Measurements from ENCODE around the gene KCNQ1. TPM values are rescaled to one million over a fixed set of nuclear protein-coding genes. Genes with fewer than 3 reads are reported as not detected.

KCNQ1 gene
- total and polyA plus RNA-seq, 2 of the 13 experiments (the other 11 are each of a cell fraction or from before 2014, with no cell fraction given), result 0.02 to 0.08 TPM

- TF ChIP-seq, protein P1, sequence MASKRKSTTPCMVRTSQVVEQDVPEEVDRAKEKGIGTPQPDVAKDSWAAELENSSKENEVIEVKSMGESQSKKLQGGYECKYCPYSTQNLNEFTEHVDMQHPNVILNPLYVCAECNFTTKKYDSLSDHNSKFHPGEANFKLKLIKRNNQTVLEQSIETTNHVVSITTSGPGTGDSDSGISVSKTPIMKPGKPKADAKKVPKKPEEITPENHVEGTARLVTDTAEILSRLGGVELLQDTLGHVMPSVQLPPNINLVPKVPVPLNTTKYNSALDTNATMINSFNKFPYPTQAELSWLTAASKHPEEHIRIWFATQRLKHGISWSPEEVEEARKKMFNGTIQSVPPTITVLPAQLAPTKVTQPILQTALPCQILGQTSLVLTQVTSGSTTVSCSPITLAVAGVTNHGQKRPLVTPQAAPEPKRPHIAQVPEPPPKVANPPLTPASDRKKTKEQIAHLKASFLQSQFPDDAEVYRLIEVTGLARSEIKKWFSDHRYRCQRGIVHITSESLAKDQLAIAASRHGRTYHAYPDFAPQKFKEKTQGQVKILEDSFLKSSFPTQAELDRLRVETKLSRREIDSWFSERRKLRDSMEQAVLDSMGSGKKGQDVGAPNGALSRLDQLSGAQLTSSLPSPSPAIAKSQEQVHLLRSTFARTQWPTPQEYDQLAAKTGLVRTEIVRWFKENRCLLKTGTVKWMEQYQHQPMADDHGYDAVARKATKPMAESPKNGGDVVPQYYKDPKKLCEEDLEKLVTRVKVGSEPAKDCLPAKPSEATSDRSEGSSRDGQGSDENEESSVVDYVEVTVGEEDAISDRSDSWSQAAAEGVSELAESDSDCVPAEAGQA (IDR thresholded peaks at IDR 0.05; ENCODE audit: low read depth), result no peak
- TF ChIP-seq, protein P1 (CRISPR knock-in tag; IDR thresholded peaks at IDR 0.05; ENCODE audit: borderline replicate concordance), result peak; percentile 62; the same call in 1 of the 2 replicates
- TF ChIP-seq ZNF746 (CRISPR knock-in tag; IDR thresholded peaks at IDR 0.05) (peak; percentile 79; the same call in 1 of the 2 replicates), ZBTB46 (CRISPR knock-in tag; IDR thresholded peaks at IDR 0.05; ENCODE audit: borderline replicate concordance) (no peak), ZNF431 (CRISPR knock-in tag; IDR thresholded peaks at IDR 0.05; ENCODE audit: borderline replicate concordance, low read depth) (no peak), SIX4 (CRISPR knock-in tag; IDR thresholded peaks at IDR 0.05) (no peak), ZNF3 (CRISPR knock-in tag; IDR thresholded peaks at IDR 0.05) (no peak), REXO4 (CRISPR knock-in tag; IDR thresholded peaks at IDR 0.05; ENCODE audit: borderline replicate concordance) (no peak), TMF1 (CRISPR knock-in tag; IDR thresholded peaks at IDR 0.05; ENCODE audit: low read depth) (no peak), CEBPB (IDR thresholded peaks at IDR 0.05; ENCODE audit: borderline replicate concordance, low read depth, low read length) (no peak), ZBTB25 (CRISPR knock-in tag; IDR thresholded peaks at IDR 0.05) (peak; percentile 34; the same call in 1 of the 2 replicates), ZNF367 (CRISPR knock-in tag; IDR thresholded peaks at IDR 0.05; ENCODE audit: borderline replicate concordance) (no peak)
- TF ChIP-seq, protein P2, sequence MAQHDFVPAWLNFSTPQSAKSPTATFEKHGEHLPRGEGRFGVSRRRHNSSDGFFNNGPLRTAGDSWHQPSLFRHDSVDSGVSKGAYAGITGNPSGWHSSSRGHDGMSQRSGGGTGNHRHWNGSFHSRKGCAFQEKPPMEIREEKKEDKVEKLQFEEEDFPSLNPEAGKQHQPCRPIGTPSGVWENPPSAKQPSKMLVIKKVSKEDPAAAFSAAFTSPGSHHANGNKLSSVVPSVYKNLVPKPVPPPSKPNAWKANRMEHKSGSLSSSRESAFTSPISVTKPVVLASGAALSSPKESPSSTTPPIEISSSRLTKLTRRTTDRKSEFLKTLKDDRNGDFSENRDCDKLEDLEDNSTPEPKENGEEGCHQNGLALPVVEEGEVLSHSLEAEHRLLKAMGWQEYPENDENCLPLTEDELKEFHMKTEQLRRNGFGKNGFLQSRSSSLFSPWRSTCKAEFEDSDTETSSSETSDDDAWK (CRISPR knock-in tag; IDR thresholded peaks at IDR 0.05), result no peak
- TF ChIP-seq, protein P3, sequence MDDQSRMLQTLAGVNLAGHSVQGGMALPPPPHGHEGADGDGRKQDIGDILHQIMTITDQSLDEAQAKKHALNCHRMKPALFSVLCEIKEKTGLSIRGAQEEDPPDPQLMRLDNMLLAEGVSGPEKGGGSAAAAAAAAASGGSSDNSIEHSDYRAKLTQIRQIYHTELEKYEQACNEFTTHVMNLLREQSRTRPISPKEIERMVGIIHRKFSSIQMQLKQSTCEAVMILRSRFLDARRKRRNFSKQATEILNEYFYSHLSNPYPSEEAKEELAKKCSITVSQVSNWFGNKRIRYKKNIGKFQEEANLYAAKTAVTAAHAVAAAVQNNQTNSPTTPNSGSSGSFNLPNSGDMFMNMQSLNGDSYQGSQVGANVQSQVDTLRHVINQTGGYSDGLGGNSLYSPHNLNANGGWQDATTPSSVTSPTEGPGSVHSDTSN (CRISPR knock-in tag; IDR thresholded peaks at IDR 0.05; ENCODE audit: borderline replicate concordance), result no peak
- TF ChIP-seq, protein P4, sequence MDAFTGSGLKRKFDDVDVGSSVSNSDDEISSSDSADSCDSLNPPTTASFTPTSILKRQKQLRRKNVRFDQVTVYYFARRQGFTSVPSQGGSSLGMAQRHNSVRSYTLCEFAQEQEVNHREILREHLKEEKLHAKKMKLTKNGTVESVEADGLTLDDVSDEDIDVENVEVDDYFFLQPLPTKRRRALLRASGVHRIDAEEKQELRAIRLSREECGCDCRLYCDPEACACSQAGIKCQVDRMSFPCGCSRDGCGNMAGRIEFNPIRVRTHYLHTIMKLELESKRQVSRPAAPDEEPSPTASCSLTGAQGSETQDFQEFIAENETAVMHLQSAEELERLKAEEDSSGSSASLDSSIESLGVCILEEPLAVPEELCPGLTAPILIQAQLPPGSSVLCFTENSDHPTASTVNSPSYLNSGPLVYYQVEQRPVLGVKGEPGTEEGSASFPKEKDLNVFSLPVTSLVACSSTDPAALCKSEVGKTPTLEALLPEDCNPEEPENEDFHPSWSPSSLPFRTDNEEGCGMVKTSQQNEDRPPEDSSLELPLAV (CRISPR knock-in tag; conservative IDR thresholded peaks at IDR 0.05; ENCODE audit: low read depth), result no peak
Observed at GRCh38 chr11:2409611-2410468, 35.0 kb upstream of the KCNQ1 start (continued).

Measured in HepG2 (cell line).